Occipital lobe (tissue), 3 donors: Measurements from ENCODE around the gene DHFR. TPM values are rescaled to one million over a fixed set of nuclear protein-coding genes. Genes with fewer than 3 reads are reported as not detected.
"Not testable (repeated sequence)": the region's sequence is repeated elsewhere in the genome, so short reads cannot be mapped to it uniquely, and the experiment has no call there.

ENCODE experiments used
- DNase-seq: peaks from one replicate; lab custom pipeline; 2025; lab: John Stamatoyannopoulos, UW
- small RNA-seq: library from RNA; depleted of rRNA; stranded (forward); fragments of <200 nt; gene quantifications from one replicate; pipeline ENCODE3, GENCODE V24; 2014
- total RNA-seq: library from RNA; depleted of rRNA; stranded (reverse); fragments of >200 nt; gene quantifications from one replicate; pipeline ENCODE4 v1.2.3, GENCODE V29; 2014

Gene DHFR
- total RNA-seq, 1 donor from 2014 or later, result 12.9 TPM

DNA sequence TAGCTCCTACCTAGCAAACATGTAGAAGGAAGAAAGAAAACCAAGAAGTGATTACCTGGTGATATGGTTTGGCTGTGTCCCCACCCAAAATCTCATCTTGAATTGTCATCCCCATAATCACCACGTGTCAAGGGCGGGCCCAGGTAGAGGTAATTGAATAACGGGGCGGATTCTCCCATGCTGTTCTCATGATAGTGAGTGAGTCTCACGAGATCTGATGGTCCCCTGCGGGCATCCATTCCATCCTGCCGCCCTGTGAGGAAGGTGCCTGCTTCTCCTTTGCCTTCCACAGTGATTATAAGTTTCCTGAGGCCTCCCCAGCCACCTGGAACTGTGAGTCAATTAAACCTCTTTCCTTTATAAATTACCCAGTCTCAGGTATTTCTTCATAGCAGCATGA lies 57.3 kb downstream of the DHFR start:
- no peak for DNase-seq

DNA sequence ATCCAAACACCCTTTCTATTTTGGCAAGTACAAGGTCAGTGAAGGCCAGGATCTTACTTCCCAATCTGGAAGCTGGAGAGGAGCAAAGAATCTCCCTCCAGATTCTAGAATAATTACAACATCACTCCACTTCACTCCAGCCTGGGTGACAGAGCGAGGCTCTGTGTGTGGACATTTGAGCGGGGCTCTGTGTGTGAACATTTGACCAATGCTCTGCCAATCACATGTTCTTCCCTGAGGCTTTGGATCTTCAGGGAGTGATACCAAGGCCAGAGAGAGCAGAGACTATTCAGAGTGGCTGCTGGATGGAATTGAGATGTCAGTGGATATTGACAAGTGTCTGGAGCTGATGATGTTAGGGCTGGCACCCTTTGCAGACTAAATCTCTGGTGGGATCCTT lies 60.0 kb downstream of the DHFR start:
- DNase-seq, result no peak

DNA sequence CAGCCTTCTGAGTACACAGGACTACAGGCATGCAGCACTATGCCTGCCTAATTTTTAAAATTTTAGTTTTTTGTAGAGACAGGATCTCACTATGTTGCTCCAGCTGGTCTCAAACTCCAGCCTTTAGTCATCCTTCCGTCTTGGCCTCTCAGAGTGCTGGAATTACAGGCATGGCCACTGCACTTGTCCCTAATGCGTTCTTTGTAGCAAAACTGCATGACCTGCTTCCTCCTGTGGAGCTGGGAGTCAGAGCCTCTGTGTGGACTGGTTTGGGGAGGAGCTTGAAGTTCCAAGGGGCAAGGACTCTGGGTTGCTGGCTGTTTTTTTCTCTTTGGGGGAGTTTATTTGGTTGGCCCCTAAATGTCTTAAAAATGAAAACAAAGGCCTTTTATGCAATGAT lies 62.0 kb downstream of the DHFR start:
- DNase-seq, result no peak

DNA sequence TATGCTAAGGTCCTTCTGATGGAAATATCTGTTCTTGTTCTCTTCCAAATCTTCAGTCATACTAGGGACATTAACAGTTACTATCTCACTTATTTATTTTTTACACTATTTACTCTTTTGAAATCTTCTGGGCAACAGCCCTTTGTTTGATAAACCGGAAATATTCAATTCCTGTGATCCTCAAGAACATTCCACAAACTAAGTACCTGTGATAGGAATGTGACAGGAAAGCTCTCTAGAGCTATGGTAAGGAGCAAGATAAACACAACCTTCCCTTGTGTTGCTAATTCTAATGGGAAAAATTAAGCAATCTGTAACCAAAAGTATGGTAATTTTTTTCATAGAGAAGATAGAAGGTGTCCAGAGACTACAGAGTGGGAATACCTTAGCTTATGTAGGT lies 62.7 kb downstream of the DHFR start:
- no peak for DNase-seq

DNA sequence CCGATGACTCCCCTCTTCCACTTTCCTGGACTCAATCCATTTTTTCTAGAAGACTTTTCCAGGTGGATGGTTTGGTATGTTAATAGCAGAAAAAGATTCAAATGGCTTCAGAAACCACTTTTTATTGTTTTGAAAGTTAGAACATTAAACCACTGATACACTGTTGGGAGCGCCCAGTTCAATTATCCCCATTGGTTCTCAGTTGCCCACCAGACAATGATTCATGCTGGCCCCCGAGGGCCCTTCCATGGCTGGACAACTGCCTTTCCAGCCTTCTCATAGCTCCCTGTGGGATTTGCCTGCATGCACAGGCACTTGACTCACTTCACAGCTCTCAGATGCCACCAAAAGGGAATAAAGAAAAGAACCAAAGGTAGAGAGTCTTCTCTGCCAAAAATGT lies 63.4 kb downstream of the DHFR start:
- DNase-seq, result no peak

DNA sequence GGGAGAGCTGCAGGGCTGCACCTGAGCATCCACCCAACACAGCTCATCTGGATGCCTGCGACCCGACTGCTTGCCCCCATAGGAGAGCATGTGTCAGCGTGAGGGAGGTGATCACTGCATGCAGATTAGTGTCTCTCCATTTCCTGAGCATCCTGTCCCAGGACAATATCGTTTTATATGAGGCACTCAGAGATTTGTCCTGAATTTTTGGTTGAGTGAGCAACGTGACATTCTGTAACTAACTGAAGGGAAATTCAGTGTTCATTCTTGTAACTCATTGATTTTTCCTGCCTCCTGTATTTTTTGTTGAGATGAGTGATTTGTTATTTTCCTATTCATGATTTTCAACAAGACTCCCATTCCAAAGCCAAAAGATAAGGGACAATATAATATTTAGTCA lies 64.0 kb downstream of the DHFR start:
- no peak for DNase-seq

DNA sequence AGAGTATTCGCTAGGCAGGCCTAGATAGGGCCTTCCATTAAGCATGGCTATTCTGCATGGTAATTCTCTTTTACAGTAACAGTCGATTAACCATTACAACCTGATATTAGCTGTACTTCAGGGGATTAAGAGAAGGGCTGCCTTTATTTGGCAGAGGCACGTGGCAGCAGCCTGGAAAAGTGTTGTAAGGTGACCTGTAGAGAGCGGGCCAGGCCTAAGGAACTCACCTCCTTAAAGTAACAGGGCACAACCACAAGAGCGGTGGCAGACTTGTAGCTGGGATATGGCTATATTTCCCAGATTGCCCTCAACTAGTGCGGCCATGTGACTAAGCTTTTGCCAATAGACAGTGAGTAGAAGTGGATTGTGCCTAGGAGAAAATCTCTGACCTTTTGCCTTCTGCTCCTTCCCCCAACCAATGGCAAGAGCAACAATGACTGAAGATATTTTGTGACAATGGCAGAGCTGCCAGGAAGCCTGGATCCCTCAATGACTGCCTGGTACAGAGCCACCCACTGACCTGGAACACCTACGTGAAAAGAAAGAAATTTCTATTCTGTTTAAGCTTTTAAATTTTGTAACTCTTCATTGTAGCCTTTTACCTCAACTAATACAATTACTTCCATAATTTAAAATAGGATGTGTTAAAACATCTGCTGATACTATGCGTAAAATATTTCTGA lies 65.8 kb downstream of the DHFR start:
- DNase-seq, result no peak

DNA sequence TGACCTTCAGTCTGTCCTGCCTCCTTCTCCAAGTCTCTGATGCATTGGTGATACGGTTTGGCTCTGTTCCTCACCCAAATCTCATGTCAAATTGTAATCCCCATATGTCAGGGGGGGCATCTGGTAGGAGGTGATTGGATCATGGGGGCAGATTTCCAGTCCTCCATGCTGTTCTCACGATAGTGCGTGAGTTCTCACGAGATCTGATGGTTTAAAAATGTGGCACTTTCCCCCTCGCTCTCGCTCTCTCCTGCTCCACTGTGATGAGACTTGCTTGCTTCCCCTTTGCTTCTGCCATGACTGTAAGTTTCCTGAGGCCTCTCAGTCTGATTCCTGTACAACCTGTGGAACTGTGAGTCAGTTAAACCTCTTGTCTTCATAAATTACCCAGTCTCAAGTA lies 70.0 kb downstream of the DHFR start:
- DNase-seq, result no peak

DNA sequence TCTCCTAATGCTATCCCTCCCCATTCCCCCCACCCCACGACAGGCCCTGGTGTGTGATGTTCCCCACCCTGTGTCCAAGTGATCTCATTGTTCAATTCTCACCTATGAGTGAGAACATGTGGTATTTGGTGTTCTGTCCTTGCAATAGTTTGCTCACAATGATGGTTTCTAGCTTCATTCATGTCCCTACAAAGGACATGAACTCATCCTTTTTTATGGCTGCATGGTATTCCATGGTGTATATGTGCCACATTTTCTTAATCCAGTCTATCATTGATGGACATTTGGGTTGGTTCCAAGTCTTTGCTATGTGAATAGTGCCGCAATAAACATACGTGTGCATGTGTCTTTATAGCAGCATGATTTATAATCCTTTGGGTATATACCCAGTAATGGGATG lies 74.5 kb downstream of the DHFR start:
- not testable (repeated sequence) for DNase-seq

DNA sequence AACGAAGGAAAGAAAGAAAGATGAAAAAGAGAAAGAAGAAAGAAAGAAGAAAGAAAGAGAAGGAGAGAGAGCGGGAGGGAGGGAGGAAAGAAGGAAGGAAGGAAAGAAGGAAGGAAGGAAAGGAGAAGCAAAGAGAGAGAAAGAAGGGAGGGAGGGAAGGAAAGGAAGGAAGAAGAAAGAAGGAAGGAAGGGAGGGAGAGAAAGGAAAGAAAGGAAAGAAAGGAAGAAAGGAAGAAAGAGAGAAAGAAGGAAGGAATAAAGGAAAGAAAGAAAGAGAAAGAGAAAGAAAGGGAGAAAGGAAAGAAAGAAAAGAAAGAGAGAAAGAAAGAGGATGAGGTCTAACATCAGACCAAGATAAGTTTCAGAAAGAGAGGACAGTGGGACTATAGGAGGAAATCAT lies 75.7 kb downstream of the DHFR start:
- DNase-seq, result no peak

DNA sequence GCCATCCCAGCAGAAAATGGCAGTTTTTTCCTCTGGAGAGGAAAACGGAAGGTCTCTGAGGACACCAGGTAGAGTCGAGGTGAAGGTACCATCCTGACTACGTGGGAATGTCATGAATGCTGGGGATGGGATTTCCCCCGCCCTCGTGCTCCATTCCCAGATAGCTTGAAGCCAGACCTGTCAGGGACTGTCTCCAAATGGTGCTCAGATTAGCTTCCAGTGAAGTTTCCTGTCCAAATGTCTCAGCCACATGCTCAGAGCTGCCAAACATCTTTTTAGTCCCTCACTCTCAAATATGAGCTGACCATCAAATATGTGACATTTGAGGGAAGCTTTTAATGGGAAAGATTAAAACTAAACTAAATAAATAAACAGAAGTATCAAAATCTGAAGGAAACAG lies 77.1 kb downstream of the DHFR start:
- DNase-seq, result no peak

DNA sequence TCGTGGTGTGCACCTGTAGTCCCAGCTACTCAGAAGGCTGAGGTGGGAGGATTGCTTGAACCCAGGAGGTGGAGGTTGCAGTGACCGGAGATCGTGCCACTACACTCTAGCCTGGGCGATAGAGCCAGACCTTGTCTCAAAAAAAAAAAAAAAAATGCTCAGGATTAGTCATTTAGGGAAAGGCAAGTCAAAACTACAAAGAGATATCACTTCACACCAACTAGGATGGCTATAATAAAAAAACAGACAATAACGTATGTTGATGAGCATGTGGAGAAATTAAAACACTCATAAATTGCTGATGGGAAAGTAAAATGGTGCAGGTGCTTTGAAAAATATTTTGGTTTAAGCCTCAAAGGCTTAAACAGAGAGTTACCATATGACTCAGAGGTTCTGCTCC lies 78.4 kb downstream of the DHFR start:
- DNase-seq, result no peak

Small RNA genes lying within 50 kb of the gene (small RNA-seq; reads per million reads assigned to genes)
- gene DBIP2 (not detected), gene MTRNR2L2 (not detected)

Other genes starting within 250 kb of the DHFR start
- gene ZFYVE16, start 246.9 kb downstream of the DHFR start, total RNA-seq, result 57.1 TPM
- gene FAM151B, start 166.9 kb downstream of the DHFR start, total RNA-seq, result 39.8 TPM
- gene ANKRD34B, start 84.7 kb downstream of the DHFR start, total RNA-seq, result 0.16 TPM
- gene MSH3, start 331 bp downstream of the DHFR start, total RNA-seq, result 39.1 TPM